BLaER1 (cell line): ENCODE measurements around the gene KIF26B.
"Not testable (repeated sequence)": the region's sequence is repeated elsewhere in the genome, so short reads cannot be mapped to it uniquely, and the experiment has no call there.

ENCODE experiments used
- H3K27ac ChIP-seq: shearing (Covaris generic); formaldehyde crosslinking; 2 replicates; pipeline ENCODE4 v1.8.1; 2022
- H3K27me3 ChIP-seq: shearing (Covaris generic); formaldehyde crosslinking; 2 replicates; pipeline ENCODE4 v1.8.1; 2022
- H3K36me3 ChIP-seq: shearing (Covaris generic); formaldehyde crosslinking; 2 replicates; pipeline ENCODE4 v1.8.1; 2022
- H3K4me1 ChIP-seq: shearing (Covaris generic); formaldehyde crosslinking; 2 replicates; pipeline ENCODE4 v1.8.1; 2022
- H3K4me2 ChIP-seq: shearing (Covaris generic); formaldehyde crosslinking; 2 replicates; pipeline ENCODE4 v1.8.1; 2022
- H3K4me3 ChIP-seq: shearing (Covaris generic); formaldehyde crosslinking; 2 replicates; pipeline ENCODE4 v1.8.1; 2022
- H3K9ac ChIP-seq: shearing (Covaris generic); formaldehyde crosslinking; 2 replicates; pipeline ENCODE4 v1.8.1; 2022
- H3K9me3 ChIP-seq: shearing (Covaris generic); formaldehyde crosslinking; 2 replicates; pipeline ENCODE4 v1.8.1; 2022
- H4K20me1 ChIP-seq: shearing (Covaris generic); formaldehyde crosslinking; 2 replicates; pipeline ENCODE4 v1.8.1; 2022
- Cebpa-rat ChIP-seq: shearing (Covaris generic); IDR thresholded peaks from 2 replicates; pipeline ENCODE4 v1.8.1; 2022

KIF26B gene

DNA sequence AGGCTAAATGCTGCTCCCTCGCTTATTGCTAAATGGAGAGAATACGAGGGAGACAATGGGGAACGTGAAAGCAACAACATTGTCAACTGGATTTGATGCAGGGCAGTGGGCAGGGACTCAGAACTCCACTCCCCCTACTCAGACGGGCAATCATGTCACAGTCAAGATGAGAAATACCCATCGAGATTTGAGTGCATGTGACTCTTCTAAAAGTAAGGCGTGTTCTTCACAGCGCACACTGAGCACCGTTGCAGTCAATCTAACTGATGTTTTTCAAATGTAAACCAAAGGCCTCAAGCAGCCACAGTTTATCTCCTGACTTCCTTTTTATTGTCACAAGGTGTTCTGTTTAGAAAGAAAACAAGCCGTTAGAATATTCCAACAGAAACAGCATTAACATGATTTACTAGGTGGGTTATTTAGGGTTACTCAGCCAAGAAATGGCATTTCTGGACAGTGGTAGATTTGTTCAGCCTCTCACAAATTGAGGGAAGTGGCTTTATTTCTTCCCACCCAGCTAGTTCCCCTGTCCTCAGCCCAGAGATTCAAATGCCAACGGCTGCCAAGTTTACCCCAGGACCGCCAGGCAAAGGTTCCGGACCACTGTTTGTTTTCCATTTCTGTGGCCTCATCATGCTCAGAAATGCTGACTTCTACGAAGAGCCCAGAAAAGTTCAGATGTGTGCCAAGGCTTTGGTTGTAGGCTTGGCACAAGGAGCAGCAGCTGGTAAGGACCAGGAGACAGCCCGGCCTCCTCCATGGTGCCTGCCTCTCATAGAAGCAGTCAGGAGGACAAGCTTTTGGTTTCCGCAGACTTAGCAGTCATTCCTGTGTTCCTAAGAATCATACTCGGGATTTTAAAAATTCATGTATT, 171.4 kb downstream of the KIF26B start:
- no peaks in the 10 kb centered on the region for H3K9me3 ChIP-seq
- peaks cover 6% of the 10 kb centered on the region; the same call in 1 of the 2 replicates for H3K4me1 ChIP-seq

DNA sequence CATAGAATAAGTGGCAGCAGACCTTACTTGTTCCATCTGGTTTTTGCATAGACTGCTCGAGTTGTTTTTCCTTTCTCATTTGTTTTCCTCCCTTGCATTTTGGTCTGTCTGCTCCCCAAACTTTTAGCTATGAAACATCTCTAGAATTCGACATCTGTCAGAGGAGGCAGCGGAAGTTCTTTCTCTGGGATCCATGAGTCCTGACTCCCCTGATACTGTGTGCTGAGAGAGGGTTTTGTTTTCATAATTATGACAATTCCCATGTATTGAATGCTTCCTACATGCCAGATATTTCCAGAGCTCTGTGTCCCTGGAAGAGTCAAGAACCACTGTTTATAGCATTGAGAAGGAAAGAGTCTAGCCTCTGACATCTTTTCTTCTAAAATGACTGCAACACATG, 172.6 kb downstream of the KIF26B start:
- no peaks in the 10 kb centered on the region for H3K9me3 ChIP-seq
- no peaks in the 10 kb centered on the region for H4K20me1 ChIP-seq
- TF ChIP-seq Cebpa-rat = no peak
- H3K36me3 ChIP-seq = no peaks in the 10 kb centered on the region
- H3K4me2 ChIP-seq = no peak overlapping the region
- H3K27me3 ChIP-seq = no peaks in the 10 kb centered on the region
- H3K4me3 ChIP-seq = no peak overlapping the region
- H3K9ac ChIP-seq = no peak overlapping the region
- H3K27ac ChIP-seq = no peak overlapping the region
- H3K4me1 ChIP-seq = peaks cover 6% of the 10 kb centered on the region; the same call in 1 of the 2 replicates

More for the DNA sequence above, 171.4 kb downstream of the KIF26B start:
- Histone ChIP-seq H3K4me2 (no peak overlapping the region), H3K4me3 (no peak overlapping the region), H4K20me1 (no peaks in the 10 kb centered on the region), H3K36me3 (no peaks in the 10 kb centered on the region), H3K9ac (no peak overlapping the region), H3K27me3 (no peaks in the 10 kb centered on the region), H3K27ac (no peak overlapping the region)
- no peak for TF ChIP-seq Cebpa-rat

DNA sequence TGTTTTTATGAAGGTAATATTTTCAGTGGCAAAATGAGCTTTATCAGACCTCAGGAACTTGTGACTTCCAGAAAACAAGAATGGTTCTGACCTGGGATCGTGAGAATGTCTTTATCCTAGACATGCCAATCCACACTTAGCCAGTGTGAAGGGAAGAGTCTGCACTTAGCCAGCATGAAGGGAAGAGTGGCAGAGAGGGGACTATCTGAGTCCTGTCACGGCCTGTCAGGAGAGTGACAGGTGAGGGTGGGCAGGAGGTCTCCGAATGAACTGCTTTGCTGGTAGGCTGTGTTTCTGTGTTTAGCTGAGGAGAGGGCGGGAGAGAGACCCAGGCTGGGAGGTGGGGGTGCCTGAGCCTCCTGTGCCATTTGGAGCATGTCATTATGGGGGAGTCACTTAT, 173.1 kb downstream of the KIF26B start:
- Histone ChIP-seq H3K27me3 (no peaks in the 10 kb centered on the region), H3K4me2 (no peak overlapping the region), H4K20me1 (no peaks in the 10 kb centered on the region), H3K9ac (no peak overlapping the region), H3K36me3 (no peaks in the 10 kb centered on the region), H3K27ac (no peak overlapping the region), H3K9me3 (no peaks in the 10 kb centered on the region), H3K4me3 (no peak overlapping the region), H3K4me1 (peaks cover 6% of the 10 kb centered on the region; the same call in 1 of the 2 replicates)
- no peak for TF ChIP-seq Cebpa-rat

DNA sequence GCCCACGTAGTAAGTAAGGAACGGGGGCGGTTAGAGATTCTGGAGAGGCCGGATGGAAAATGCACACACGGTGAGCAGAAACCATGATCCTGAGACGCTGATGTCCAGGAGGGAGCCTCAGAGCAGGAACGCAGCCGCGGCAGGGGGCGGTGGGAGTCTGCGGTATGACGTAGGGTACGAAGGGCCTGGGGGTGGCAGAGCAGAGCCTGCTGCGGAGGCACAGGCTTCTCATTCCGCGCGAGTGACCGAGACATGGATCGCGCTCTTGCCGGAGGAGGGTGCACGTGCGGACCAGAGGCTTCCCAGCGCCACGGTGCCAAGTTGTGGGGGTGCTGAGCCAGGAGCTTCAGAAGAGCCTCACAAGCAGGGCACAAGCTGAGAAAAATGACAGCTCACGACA, 176.2 kb downstream of the KIF26B start:
- H3K27ac ChIP-seq = no peak overlapping the region
- no peaks in the 10 kb centered on the region for H3K9me3 ChIP-seq
- H3K4me3 ChIP-seq = no peak overlapping the region
- H3K4me1 ChIP-seq = no peaks in the 10 kb centered on the region
- no peaks in the 10 kb centered on the region for H3K27me3 ChIP-seq
- no peak for TF ChIP-seq Cebpa-rat
- H4K20me1 ChIP-seq = no peaks in the 10 kb centered on the region
- H3K9ac ChIP-seq = no peak overlapping the region
- H3K4me2 ChIP-seq = no peak overlapping the region
- H3K36me3 ChIP-seq = no peaks in the 10 kb centered on the region

DNA sequence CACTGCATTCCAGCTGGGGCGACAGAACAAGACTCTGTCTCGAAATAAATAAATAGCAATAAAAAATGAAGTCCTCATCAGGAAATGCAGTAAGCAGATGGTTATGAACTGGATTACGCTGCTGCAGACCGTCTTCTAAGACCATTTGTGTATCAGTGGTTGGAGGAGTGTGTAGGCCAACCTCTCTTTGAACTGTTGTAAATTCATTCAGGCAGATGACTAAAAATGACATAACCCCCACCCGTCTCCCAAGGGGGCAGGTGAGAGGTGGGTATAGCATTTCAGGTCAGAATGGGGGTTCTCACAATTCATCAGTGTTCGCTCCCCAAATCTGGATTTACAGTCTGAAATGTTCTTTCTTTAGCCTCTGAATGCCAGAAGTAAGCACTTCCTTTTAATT, 177.3 kb downstream of the KIF26B start:
- Histone ChIP-seq H3K9me3 (no peaks in the 10 kb centered on the region), H4K20me1 (no peaks in the 10 kb centered on the region), H3K36me3 (no peaks in the 10 kb centered on the region), H3K4me2 (no peak overlapping the region), H3K4me1 (no peaks in the 10 kb centered on the region), H3K9ac (no peak overlapping the region), H3K27me3 (no peaks in the 10 kb centered on the region), H3K27ac (no peak overlapping the region), H3K4me3 (no peak overlapping the region)
- no peak for TF ChIP-seq Cebpa-rat

DNA sequence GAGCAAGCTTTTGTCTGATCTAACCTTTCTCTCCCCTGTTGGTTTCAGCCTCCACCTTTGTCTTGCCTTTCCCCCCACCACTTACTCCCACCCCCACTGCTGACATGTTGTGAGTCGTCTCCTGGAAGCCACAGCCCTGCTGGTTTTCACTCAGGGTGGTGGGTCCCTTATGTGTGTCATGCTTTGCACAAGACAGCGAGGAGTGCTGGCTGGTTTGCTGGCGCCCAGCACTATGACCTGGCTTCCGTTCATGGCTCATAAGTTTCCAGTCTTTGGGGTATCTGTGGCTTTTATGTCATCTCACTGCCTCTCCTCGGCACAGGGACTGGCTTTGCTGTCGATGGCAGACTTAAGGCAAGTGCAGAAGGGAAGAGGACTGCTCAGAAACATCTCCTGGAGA, 177.7 kb downstream of the KIF26B start:
- Histone ChIP-seq H3K36me3 (no peaks in the 10 kb centered on the region), H3K27ac (no peak overlapping the region), H3K27me3 (no peaks in the 10 kb centered on the region), H3K4me2 (no peak overlapping the region), H4K20me1 (no peaks in the 10 kb centered on the region), H3K4me3 (no peak overlapping the region), H3K9ac (no peak overlapping the region), H3K4me1 (no peaks in the 10 kb centered on the region), H3K9me3 (no peaks in the 10 kb centered on the region)
- TF ChIP-seq Cebpa-rat = no peak

DNA sequence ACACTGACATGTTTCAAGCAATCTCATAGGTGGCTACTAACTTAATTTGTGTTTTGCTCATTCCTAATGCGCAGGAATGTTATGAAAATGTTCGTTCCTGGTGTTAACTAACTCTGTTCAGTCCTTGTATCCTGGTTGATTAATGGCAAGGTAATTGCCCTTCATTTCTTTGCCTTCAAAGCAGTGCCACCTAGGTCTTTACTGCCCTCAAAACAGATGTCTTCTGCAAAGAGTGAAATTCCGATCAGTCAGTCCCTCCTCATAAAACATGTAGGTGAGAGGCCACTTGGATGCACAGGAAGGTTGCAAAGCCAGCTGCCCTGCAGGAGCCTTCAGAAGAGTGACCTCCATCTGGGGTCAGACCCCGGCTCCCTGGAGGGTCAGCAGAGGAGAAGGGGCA, 179.4 kb downstream of the KIF26B start:
- no peaks in the 10 kb centered on the region for H4K20me1 ChIP-seq
- no peaks in the 10 kb centered on the region for H3K27me3 ChIP-seq
- no peak overlapping the region for H3K27ac ChIP-seq
- TF ChIP-seq Cebpa-rat = no peak
- H3K9me3 ChIP-seq = no peaks in the 10 kb centered on the region
- no peak overlapping the region for H3K9ac ChIP-seq
- no peak overlapping the region for H3K4me3 ChIP-seq
- H3K4me1 ChIP-seq = peaks cover 8% of the 10 kb centered on the region
- H3K36me3 ChIP-seq = no peaks in the 10 kb centered on the region
- H3K4me2 ChIP-seq = no peak overlapping the region

DNA sequence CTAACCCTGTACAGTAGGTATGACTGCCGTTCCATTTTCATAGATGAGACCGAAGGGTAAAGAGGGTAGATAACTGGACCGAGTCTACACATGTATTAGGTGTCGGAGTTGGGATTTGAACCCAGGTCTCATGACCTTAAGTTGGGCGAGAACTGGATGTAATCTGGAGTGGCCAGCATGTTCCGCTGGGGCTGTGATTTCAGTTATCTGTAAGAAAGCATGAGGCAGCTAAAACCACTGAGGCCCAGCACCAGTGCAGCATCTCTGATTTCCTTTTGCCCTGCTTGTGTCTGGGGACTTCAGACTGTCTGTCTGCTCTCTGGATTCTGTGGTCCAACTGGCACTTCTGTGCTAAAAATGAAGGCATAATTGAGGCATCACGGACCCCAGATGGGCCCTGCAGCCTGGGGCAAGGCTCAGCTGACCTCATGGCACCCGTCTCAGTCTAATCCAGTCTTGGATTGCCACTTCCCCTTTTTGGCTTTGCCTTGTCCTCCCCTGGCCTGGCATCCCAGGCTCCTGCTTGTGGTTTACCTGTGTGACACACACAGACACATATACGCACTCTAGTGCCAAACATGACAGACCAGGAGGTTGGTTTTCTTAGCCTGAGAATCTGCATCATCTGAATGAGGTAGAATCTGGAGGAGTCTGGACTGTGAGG, 180.2 kb downstream of the KIF26B start:
- Histone ChIP-seq H3K36me3 (no peaks in the 10 kb centered on the region), H3K4me2 (no peak overlapping the region), H4K20me1 (no peaks in the 10 kb centered on the region), H3K4me1 (peaks cover 8% of the 10 kb centered on the region), H3K9me3 (no peaks in the 10 kb centered on the region), H3K27ac (no peak overlapping the region), H3K9ac (no peak overlapping the region), H3K27me3 (no peaks in the 10 kb centered on the region), H3K4me3 (no peak overlapping the region)
- no peak for TF ChIP-seq Cebpa-rat

DNA sequence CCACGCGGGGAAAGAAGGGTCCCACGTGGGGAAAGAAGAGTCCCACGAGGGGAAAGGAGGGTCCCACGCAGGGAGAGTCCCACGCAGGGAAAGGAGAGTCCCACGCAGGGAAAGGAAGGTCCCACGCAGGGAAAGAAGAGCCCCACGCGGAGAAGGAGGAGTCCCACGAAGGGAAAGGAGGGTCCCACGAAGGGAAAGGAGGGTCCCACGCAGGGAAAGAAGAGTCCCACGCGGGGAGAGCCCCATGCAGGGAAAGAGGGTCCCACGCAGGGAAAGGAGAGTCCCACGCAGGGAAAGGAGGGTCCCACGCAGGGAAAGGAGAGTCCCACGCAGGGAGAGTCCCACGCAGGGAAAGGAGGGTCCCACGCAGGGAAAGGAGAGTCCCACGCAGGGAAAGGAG, 180.9 kb downstream of the KIF26B start:
- H3K4me1 ChIP-seq, H3K4me2 ChIP-seq, H3K4me3 ChIP-seq, H4K20me1 ChIP-seq, H3K9me3 ChIP-seq, H3K36me3 ChIP-seq, H3K27ac ChIP-seq, H3K9ac ChIP-seq, H3K27me3 ChIP-seq: not testable (repeated sequence)

DNA sequence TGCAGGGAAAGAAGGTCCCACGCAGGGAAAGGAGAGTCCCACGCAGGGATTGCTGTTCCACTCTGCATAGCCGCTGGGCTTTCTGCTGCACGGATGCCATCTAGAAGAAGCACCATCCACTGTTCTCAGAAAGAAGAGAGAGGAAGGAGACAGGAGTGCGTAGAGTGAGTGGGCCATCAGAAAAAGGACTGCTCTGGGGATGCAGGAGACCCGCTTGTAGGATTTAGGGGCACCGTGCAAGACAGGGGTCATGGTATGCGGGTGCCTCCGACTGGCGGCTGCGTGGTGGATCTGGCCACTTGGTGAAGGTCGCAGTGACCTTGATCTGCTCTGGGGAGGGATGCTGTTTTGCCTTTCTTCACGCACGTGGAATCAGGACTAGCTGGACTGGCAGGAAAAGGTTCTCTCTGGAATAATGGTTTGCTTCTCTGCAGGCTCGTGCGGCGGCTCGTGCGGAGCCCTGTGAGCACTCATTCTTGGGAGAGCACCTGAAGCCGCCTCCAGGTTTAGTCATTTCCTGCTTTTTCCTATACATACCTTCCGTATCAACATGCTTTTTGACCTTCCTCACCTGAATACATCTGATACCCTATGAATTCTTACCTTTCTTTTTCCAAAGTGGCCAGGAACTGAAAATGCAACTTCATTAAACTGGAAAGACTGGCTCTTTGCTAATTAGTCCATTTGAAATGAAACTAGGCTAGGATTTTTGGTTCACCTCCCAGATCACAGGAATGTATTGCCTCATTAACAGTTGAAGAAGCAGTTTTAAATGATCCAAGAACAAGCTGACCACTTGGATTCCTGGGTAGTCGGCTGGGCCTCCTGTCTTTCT, 181.6 kb downstream of the KIF26B start:
- H3K36me3 ChIP-seq = no peaks in the 10 kb centered on the region
- H3K4me1 ChIP-seq = peaks cover 8% of the 10 kb centered on the region
- no peak overlapping the region for H3K4me2 ChIP-seq
- no peaks in the 10 kb centered on the region for H4K20me1 ChIP-seq
- H3K27me3 ChIP-seq = no peaks in the 10 kb centered on the region
- H3K4me3 ChIP-seq = no peak overlapping the region
- TF ChIP-seq Cebpa-rat = no peak
- H3K9me3 ChIP-seq = no peaks in the 10 kb centered on the region
- H3K27ac ChIP-seq = no peak overlapping the region
- no peak overlapping the region for H3K9ac ChIP-seq

DNA sequence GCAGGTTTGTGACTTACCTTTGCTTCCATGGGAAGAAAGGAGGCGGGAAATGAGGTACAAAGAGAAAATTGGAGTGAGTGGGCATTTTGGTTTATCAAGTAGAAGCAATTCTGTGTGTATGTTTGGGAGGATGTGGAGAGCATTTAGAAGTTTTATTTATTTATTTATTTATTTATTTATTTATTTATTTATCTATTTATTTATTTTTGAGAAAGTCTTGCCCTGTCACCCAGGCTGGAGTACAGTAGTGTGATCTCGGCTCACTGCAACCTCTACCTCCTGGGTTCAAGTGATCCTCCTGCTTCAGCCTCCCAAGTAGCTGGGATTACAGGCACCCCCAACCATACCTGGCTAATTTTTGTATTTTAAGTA, 182.2 kb downstream of the KIF26B start:
- not testable (repeated sequence) for H3K27ac ChIP-seq, H3K9ac ChIP-seq, H3K9me3 ChIP-seq, H4K20me1 ChIP-seq, H3K4me1 ChIP-seq, H3K27me3 ChIP-seq, H3K4me2 ChIP-seq, H3K36me3 ChIP-seq, H3K4me3 ChIP-seq
